Upper lobe of left lung (tissue), 6 donors: ENCODE data around the gene CREB3L2. TPM values are rescaled to one million over a fixed set of nuclear protein-coding genes. Genes with fewer than 3 reads are reported as not detected.

Source experiments
- ATAC-seq, 2 donors: fragments of 200-7000 bp; cut with Tn5 transposase; one replicate each; pipeline ENCODE4 v1.9.1; 2022; ENCODE audit warnings: mild to moderate bottlenecking in 2 of 2, moderate library complexity in 2 of 2; ENCODE audit not compliant: low FRiP score in 2 of 2
- DNase-seq, 2 donors: peaks; one replicate each; pipeline ENCODE4 v3.0.0-alpha.2; 2019 to 2020
- H3K27ac ChIP-seq, 4 donors: fragments of 200-600 bp; sonication (generic); one replicate each; pipeline ENCODE4 v1.5.1; 2016 to 2019
- H3K27me3 ChIP-seq, 4 donors: fragments of 200-600 bp; sonication (generic); one replicate each; pipeline ENCODE4 v1.5.1; 2017 to 2019
- H3K36me3 ChIP-seq, 4 donors: fragments of 200-600 bp; sonication (generic); one replicate each; pipeline ENCODE4 v1.5.1; 2016 to 2019
- H3K4me1 ChIP-seq, 4 donors: fragments of 200-600 bp; sonication (generic); one replicate each; pipeline ENCODE4 v1.5.1; 2018 to 2019
- H3K4me3 ChIP-seq, 4 donors: fragments of 200-600 bp; sonication (generic); one replicate each; pipeline ENCODE4 v1.5.1; 2017 to 2019; ENCODE audit warnings: mild to moderate bottlenecking in 2 of 4, moderate library complexity in 1 of 4
- H3K9me3 ChIP-seq, 4 donors: fragments of 200-600 bp; sonication (generic); one replicate each; pipeline ENCODE4 v1.5.1; 2018 to 2019
- CTCF ChIP-seq, 6 experiments: fragments of 450-650 bp in 4 of 6; fragments of 200-600 bp in 2 of 6; sonication (generic) in 2 of 6; IDR thresholded peaks; one replicate each; pipeline ENCODE4 v1.5.1; 2016 to 2019; ENCODE audit warnings: antibody characterized with exemption in 6 of 6
- EP300 ChIP-seq, 4 donors: sonication (generic); formaldehyde crosslinking; IDR thresholded peaks; one replicate each; pipeline ENCODE4 v1.5.1; 2017; ENCODE audit warnings: antibody characterized with exemption in 4 of 4, control low read depth in 2 of 4
- POLR2A ChIP-seq, 4 donors: fragments of 450-650 bp; IDR thresholded peaks; one replicate each; pipeline ENCODE4 v1.5.1; 2016 to 2017; ENCODE audit warnings: antibody characterized with exemption in 4 of 4, mild to moderate bottlenecking in 2 of 4
- POLR2AphosphoS5 ChIP-seq, 2 donors: sonication (generic); formaldehyde crosslinking; IDR thresholded peaks; one replicate each; pipeline ENCODE4 v1.5.1; 2017; ENCODE audit warnings: antibody characterized with exemption in 2 of 2
- WGBS, 2 donors: methylation state at CpG; one replicate each; pipeline ENCODE4 v1.1.5; 2017 to 2018; 5-methylcytosine and 5-hydroxymethylcytosine counted together
- total RNA-seq, 6 donors: library from RNA; depleted of rRNA in 4 of 6; stranded (reverse); fragments of >200 nt in 4 of 6; gene quantifications; one replicate each; pipeline versions ENCODE4 v1.1.0 to v1.2.1, GENCODE V29; 2016 to 2021
- donor health status: DM: no; HTN: no; CAD: no; lungs with moderate emphysema.
- donor health status: DM: no; HTN: yes; CAD: no; lungs with severe emphysema.

CREB3L2 gene
- total RNA-seq, 6 donors from 2014 or later, result 26.9 to 73.5 (median 34.2) TPM

DNA sequence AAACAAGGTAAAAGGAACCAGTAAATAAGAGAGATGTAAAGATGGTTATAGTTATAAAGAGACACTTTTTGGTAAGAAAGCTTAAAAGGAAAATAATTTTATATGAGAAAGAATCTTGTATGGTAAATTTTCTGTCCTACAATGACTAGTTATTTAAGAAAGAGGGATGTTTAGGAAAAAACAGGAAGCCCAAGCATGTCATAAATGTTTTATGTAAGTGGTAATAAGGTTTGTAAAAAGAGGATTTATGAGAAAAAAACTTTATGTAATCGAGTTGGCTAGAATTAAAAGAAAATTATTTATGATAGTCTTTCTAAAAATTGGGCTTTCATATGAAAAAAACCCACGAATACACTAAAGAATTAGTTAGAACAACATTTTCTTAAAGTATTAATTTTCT lies 34.2 kb upstream of the CREB3L2 start:
- DNase-seq (no peak), ATAC-seq (no peak)
- no peak overlapping the region for H3K27ac ChIP-seq
- no peak for TF ChIP-seq EP300 (IDR thresholded peaks at IDR 0.05)
- no peak for TF ChIP-seq POLR2AphosphoS5 (IDR thresholded peaks at IDR 0.05)
- TF ChIP-seq POLR2A (IDR thresholded peaks at IDR 0.05), result no peak
- TF ChIP-seq CTCF (IDR thresholded peaks at IDR 0.05), result no peak
- no peaks in the 10 kb centered on the region for H3K4me1 ChIP-seq
- H3K9me3 ChIP-seq, result peaks cover 0 to 6% (median 0%) of the 10 kb centered on the region in 4 donors
- WGBS, 2 donors, result 54 to 62% methylated on average over 2 of the region's 2 CpGs
- H3K4me3 ChIP-seq, result no peak overlapping the region
- no peaks in the 10 kb centered on the region for H3K27me3 ChIP-seq
- H3K36me3 ChIP-seq, result no peaks in the 10 kb centered on the region

DNA sequence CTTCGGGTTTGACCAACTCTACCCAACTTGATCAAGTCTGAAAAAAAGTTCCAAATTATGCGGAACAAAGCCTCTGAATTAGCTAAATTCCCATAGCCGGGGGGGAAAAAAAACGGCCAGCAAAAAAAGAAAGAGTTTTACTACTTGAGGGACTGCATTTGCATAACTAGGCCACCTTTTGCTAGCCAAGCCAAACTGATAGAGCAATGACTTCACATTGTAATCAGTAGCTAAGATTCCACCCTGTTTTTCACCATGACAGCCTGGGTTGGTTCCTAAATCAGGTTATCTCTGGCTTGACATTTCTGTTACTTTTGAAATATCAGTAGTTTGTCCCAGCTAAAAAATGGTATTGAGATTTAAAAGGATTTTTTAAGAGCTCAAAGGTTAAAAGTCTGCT lies 31.4 kb upstream of the CREB3L2 start:
- Histone ChIP-seq H3K27ac (no peak overlapping the region), H3K36me3 (no peaks in the 10 kb centered on the region), H3K27me3 (no peaks in the 10 kb centered on the region), H3K4me3 (no peak overlapping the region), H3K9me3 (peaks cover 0 to 6% (median 0%) of the 10 kb centered on the region in 4 donors), H3K4me1 (no peaks in the 10 kb centered on the region)
- ATAC-seq, result no peak
- WGBS, 2 donors, result 87 to 92% methylated on average over 4 of the region's 4 CpGs
- DNase-seq, result no peak
- TF ChIP-seq EP300 (IDR thresholded peaks at IDR 0.05) (no peak), POLR2AphosphoS5 (IDR thresholded peaks at IDR 0.05) (no peak), POLR2A (IDR thresholded peaks at IDR 0.05) (no peak), CTCF (IDR thresholded peaks at IDR 0.05) (no peak)

DNA sequence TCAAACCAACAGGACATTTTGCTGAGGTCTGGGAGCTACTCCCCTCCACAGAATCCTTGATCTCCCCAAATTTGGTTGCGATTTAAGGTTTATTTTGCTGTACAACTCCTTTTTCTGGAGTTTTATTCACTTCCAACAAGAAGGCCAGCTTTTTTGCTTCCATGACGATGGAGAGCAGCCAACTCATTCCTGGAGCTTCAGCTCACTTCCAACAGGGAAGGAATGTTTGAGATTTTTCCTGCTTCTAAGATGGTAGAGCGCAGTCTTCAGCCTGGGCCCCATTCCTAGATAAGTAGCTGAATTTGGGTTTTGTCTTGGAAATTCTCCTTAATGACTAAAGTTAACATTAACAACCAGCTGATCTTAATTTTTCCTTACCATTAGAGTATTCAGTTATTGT lies 30.9 kb upstream of the CREB3L2 start:
- TF ChIP-seq POLR2AphosphoS5 (IDR thresholded peaks at IDR 0.05) (no peak), CTCF (IDR thresholded peaks at IDR 0.05) (no peak), POLR2A (IDR thresholded peaks at IDR 0.05) (no peak), EP300 (IDR thresholded peaks at IDR 0.05) (no peak)
- H3K27ac ChIP-seq, result no peak overlapping the region
- ATAC-seq, result no peak
- no peaks in the 10 kb centered on the region for H3K27me3 ChIP-seq
- H3K36me3 ChIP-seq, result no peaks in the 10 kb centered on the region
- no peak overlapping the region for H3K4me3 ChIP-seq
- WGBS, 2 donors, result 82 to 84% methylated on average over 3 of the region's 3 CpGs
- DNase-seq, result no peak
- H3K4me1 ChIP-seq, result no peaks in the 10 kb centered on the region
- H3K9me3 ChIP-seq, result peaks cover 0 to 6% (median 0%) of the 10 kb centered on the region in 4 donors

DNA sequence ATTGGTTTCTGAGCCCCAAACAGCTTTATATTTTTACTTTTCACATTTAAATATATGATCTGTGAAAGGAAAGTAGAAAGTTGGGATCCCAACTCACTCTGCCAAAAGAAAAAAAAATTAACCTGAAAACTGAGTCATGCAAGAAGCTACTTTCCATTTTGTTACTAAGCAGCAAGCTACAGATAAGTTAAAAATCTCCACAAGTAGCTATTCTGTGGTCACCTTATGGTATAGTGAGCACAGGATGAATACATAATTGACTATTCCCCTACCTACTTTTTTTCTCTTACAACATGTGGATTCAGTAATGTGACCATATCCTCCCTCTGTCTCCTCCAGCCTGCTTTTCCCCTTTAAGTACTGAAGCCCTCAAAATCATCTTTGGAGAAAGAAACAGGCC lies 30.3 kb upstream of the CREB3L2 start:
- Histone ChIP-seq H3K36me3 (no peaks in the 10 kb centered on the region), H3K27me3 (no peaks in the 10 kb centered on the region), H3K4me1 (no peaks in the 10 kb centered on the region), H3K4me3 (no peak overlapping the region), H3K27ac (no peak overlapping the region), H3K9me3 (peaks cover 0 to 6% (median 0%) of the 10 kb centered on the region in 4 donors)
- DNase-seq, result no peak
- TF ChIP-seq POLR2A (IDR thresholded peaks at IDR 0.05) (no peak), POLR2AphosphoS5 (IDR thresholded peaks at IDR 0.05) (no peak), EP300 (IDR thresholded peaks at IDR 0.05) (no peak)
- ATAC-seq, result no peak

DNA sequence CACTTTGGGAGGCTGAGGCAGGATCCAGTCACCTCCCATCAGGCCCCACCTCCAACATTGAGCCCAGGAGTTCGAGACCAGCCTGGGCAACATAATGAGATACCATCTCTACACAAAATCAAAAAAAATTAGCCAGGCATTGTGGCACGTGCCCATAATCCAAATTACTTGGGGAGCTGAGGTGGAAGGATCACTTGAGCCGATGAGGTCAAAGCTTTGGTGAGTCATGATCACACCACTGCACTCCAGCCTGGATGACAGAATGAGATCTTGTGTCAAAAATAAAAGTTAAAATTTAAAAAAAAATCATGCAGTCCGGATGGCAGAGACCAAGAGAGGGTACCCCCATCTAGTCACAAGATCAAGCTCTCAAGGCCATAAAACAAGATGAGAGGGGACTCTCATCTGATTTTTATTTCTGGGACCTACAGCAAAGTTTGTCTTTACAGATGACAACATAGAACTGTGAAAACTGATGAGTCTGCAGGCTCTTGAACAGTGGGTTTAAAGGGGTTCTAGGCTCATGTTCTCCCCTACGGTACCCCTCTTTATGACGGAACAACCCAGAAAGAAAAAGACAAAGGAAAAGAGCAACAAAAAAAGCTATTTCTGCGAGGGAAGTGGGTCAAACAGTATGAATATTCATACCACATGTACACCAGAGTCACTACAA lies 28.9 kb upstream of the CREB3L2 start:
- TF ChIP-seq POLR2AphosphoS5 (IDR thresholded peaks at IDR 0.05) (no peak), POLR2A (IDR thresholded peaks at IDR 0.05) (no peak), EP300 (IDR thresholded peaks at IDR 0.05) (no peak), CTCF (IDR thresholded peaks at IDR 0.05) (no peak)
- no peak overlapping the region for H3K4me3 ChIP-seq
- H3K9me3 ChIP-seq, result no peaks in the 10 kb centered on the region
- ATAC-seq (no peak), DNase-seq (peak in 1 of 2 donors; percentile 22)
- H3K36me3 ChIP-seq, result no peaks in the 10 kb centered on the region
- H3K4me1 ChIP-seq, result no peaks in the 10 kb centered on the region
- no peaks in the 10 kb centered on the region for H3K27me3 ChIP-seq
- no peak overlapping the region for H3K27ac ChIP-seq
- WGBS, 2 donors, result 81 to 86% methylated on average over 7 of the region's 7 CpGs
